Measurements from ENCODE around the gene GOLGA2. TPM values are rescaled to one million over a fixed set of nuclear protein-coding genes. Genes with fewer than 3 reads are reported as not detected.

Gene GOLGA2
- total and polyA plus RNA-seq, 2 of the 13 experiments (the other 11 are each of a cell fraction or from before 2014, with no cell fraction given): 45.3 to 45.8 TPM

- TF ChIP-seq ZNF431 (CRISPR knock-in tag; IDR thresholded peaks at IDR 0.05; ENCODE audit: borderline replicate concordance, low read depth) (no peak), GMEB1 (CRISPR knock-in tag; IDR thresholded peaks at IDR 0.05; ENCODE audit: borderline replicate concordance) (peak; percentile 62; the same call in 1 of the 2 replicates), KLF13 (CRISPR knock-in tag; IDR thresholded peaks at IDR 0.05) (no peak), TP53 (CRISPR knock-in tag; conservative IDR thresholded peaks at IDR 0.05) (no peak), PATZ1 (CRISPR knock-in tag; IDR thresholded peaks at IDR 0.05) (0 out of 2 replicates have a peak, but pooled peaks have one; percentile 11), TFDP2 (CRISPR knock-in tag; IDR thresholded peaks at IDR 0.05) (0 out of 2 replicates have a peak, but pooled peaks have one; percentile 52), ZNF460 (CRISPR knock-in tag; IDR thresholded peaks at IDR 0.05; ENCODE audit: borderline replicate concordance) (no peak), ZNF564 (CRISPR knock-in tag; IDR thresholded peaks at IDR 0.05) (no peak), ZNF143 (CRISPR knock-in tag; IDR thresholded peaks at IDR 0.05) (peak; percentile 84; the same call in 1 of the 2 replicates), ZNF616 (CRISPR knock-in tag; IDR thresholded peaks at IDR 0.05; ENCODE audit: low read depth) (no peak), ZEB1 (IDR thresholded peaks at IDR 0.05; ENCODE audit: insufficient replicate concordance, low read depth) (no peak), GFI1 (CRISPR knock-in tag; IDR thresholded peaks at IDR 0.05; ENCODE audit: borderline replicate concordance) (no peak), ZBED4 (CRISPR knock-in tag; IDR thresholded peaks at IDR 0.05; ENCODE audit: borderline replicate concordance) (peak; percentile 74; the same call in 1 of the 2 replicates), ZNF709 (CRISPR knock-in tag; IDR thresholded peaks at IDR 0.05) (0 out of 2 replicates have a peak, but pooled peaks have one; percentile 31), ZBTB1 (CRISPR knock-in tag; IDR thresholded peaks at IDR 0.05; ENCODE audit: borderline replicate concordance) (no peak), KLF6 (CRISPR knock-in tag; IDR thresholded peaks at IDR 0.05) (peak; percentile 55; the same call in 1 of the 2 replicates), ZFP1 (CRISPR knock-in tag; IDR thresholded peaks at IDR 0.05) (no peak), HNRNPUL1 (IDR thresholded peaks at IDR 0.05; ENCODE audit: low read depth, low read length) (no peak), ZNF446 (CRISPR knock-in tag; IDR thresholded peaks at IDR 0.05) (no peak), GATA4 (IDR thresholded peaks at IDR 0.05; ENCODE audit: borderline replicate concordance, low read depth) (peak; percentile 78; the same call in 1 of the 2 replicates), CCAR2 (optimal IDR thresholded peaks at IDR 0.05; ENCODE audit: low read depth, low read length) (no peak), TOE1 (CRISPR knock-in tag; IDR thresholded peaks at IDR 0.05) (no peak; the same call in 1 of the 2 replicates)
Measured at GRCh38 chr9:128276008-128276573, 284 bp upstream of the GOLGA2 start, which contains the start of gene SWI5 (continued).

All from HepG2 (cell line).